WERI-Rb-1 (cell line): ENCODE results near the gene INKA2.

ENCODE experiments used
- DNase-seq: peaks from one replicate; pipeline ENCODE4 v3.0.0-alpha.2; 2020
- H3K27ac ChIP-seq: fragments of 250-450 bp; sonication (Bioruptor Pico); 2 replicates; pipeline ENCODE4 v1.5.1; 2020; ENCODE audit warnings: mild to moderate bottlenecking, moderate library complexity
- H3K27me3 ChIP-seq: fragments of 250-450 bp; sonication (Bioruptor Pico); 2 replicates; pipeline ENCODE4 v1.5.1; 2021; ENCODE audit warnings: mild to moderate bottlenecking, low read depth, moderate library complexity; ENCODE audit not compliant: insufficient read depth, severe bottlenecking
- H3K36me3 ChIP-seq: fragments of 250-450 bp; sonication (Bioruptor Pico); 2 replicates; pipeline ENCODE4 v1.5.1; 2020; ENCODE audit warnings: mild to moderate bottlenecking, moderate library complexity
- H3K4me3 ChIP-seq: 2 replicates; pipeline ENCODE4 v1.5.1; 2011; ENCODE audit warnings: low read depth, mild to moderate bottlenecking, control low read depth, low read length
- H3K9me3 ChIP-seq: fragments of 250-450 bp; sonication (Bioruptor Pico); 2 replicates; pipeline ENCODE4 v1.5.1; 2021; ENCODE audit warnings: mild to moderate bottlenecking, moderate library complexity; ENCODE audit not compliant: severe bottlenecking
- CTCF ChIP-seq: IDR thresholded peaks from 2 replicates; pipeline ENCODE4 v1.5.1; 2011; ENCODE audit warnings: low read depth, mild to moderate bottlenecking, control low read depth, inconsistent platforms, low read length

Gene INKA2

GRCh38 chr1:111691886-111692285 lies 47.3 kb downstream of the INKA2 start:
- Histone ChIP-seq H3K27ac (no peak overlapping the region), H3K27me3 (no peaks in the 10 kb centered on the region), H3K9me3 (no peaks in the 10 kb centered on the region), H3K36me3 (peaks cover 24% of the 10 kb centered on the region), H3K4me3 (no peak overlapping the region)
- no peak for TF ChIP-seq CTCF
- DNase-seq: no peak

GRCh38 chr1:111690306-111690617 lies 48.9 kb downstream of the INKA2 start:
- Histone ChIP-seq H3K9me3 (no peaks in the 10 kb centered on the region), H3K36me3 (peaks cover 21% of the 10 kb centered on the region), H3K27me3 (no peaks in the 10 kb centered on the region), H3K27ac (no peak overlapping the region), H3K4me3 (no peak overlapping the region)
- DNase-seq: no peak
- no peak for TF ChIP-seq CTCF
